ENCODE results near the gene L3MBTL4.

- TF ChIP-seq, protein P1, sequence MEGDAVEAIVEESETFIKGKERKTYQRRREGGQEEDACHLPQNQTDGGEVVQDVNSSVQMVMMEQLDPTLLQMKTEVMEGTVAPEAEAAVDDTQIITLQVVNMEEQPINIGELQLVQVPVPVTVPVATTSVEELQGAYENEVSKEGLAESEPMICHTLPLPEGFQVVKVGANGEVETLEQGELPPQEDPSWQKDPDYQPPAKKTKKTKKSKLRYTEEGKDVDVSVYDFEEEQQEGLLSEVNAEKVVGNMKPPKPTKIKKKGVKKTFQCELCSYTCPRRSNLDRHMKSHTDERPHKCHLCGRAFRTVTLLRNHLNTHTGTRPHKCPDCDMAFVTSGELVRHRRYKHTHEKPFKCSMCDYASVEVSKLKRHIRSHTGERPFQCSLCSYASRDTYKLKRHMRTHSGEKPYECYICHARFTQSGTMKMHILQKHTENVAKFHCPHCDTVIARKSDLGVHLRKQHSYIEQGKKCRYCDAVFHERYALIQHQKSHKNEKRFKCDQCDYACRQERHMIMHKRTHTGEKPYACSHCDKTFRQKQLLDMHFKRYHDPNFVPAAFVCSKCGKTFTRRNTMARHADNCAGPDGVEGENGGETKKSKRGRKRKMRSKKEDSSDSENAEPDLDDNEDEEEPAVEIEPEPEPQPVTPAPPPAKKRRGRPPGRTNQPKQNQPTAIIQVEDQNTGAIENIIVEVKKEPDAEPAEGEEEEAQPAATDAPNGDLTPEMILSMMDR (IDR thresholded peaks at IDR 0.05): no peak
- TF ChIP-seq POLR2A (IDR thresholded peaks at IDR 0.05): no peak
Observed at GRCh38 chr18:6373187-6373586, 41.5 kb downstream of the L3MBTL4 start.
